Heart left ventricle (tissue), 13 donors: ENCODE measurements around the gene KCNJ5.

Experiments
- CTCF ChIP-seq, 12 donors: fragments of 200-600 bp; sonication (generic) in 4 of 12; IDR thresholded peaks; one replicate each; pipeline versions ENCODE4 v1.5.0 to v1.8.0; 2018 to 2022; ENCODE audit warnings: antibody characterized with exemption in 12 of 12, mild to moderate bottlenecking in 5 of 12
- POLR2A ChIP-seq, 2 donors: fragments of 450-650 bp; IDR thresholded peaks; one replicate each; pipeline ENCODE4 v1.6.1; 2017; ENCODE audit warnings: antibody characterized with exemption in 2 of 2, mild to moderate bottlenecking in 2 of 2, moderate library complexity in 2 of 2
- donor health status: ischemic (EF 13 %, LVEDD 7.1; RV severe dilation, severe dysfunction).
- donor health status: DM: no; HTN: yes; CAD: no.
- donor health status: DM: no; HTN: no; CAD: no.
- donor health status: ischemic (EF 25% LVEDD 6.9; RV normal size, moderate dysfunction).
- donor health status: ischemic (EF 25% LVEDD 5.7; RV mildly dilated, moderate dysfunction).
- donor health status: ischemic (EF 35%, LVEDD 5.7; RV mildly dilated, moderate dysfunction).
- donor health status: nonischemic (EF 11% LVEDD 7.7; RV severe dilation, severe dysfunction).
- donor health status: DM: yes; HTN: yes; CAD: no.
- donor health status: PGD.
- donor health status: ischemic (EF 29% LVEDD 5.4; RV normal size, mild dysfunction).
- donor health status: nonischemic (EF 23%, LVEDD 6.1; RV moderate dilation, normal function).

DNA sequence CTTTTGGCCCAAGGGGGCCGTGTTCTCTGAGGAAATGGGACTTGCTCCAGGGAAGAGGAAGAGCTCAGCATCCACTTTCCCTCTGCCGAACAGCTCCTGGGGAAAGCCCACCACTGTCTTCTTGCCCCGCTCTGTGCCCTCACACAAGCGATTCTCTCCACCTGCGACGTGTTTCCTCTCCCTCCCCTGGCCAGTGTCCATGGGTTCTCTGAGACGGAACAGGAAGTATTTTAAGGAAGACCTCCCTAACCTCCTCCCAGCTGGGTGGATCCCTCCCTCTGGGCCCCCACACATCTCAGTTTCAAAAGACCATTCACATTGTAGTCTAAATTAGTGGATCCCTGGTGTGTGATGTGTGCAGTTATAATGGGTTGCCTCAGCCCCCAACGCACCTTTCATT is 50.0 kb downstream of the KCNJ5 start:
- TF ChIP-seq POLR2A (IDR thresholded peaks at IDR 0.05) = no peak
- TF ChIP-seq CTCF (IDR thresholded peaks at IDR 0.05) = no peak
